Small intestine (tissue), 7 donors: ENCODE results near the gene FRS2. TPM values are rescaled to one million over a fixed set of nuclear protein-coding genes. Genes with fewer than 3 reads are reported as not detected.
"Not testable (repeated sequence)": the region's sequence is repeated elsewhere in the genome, so short reads cannot be mapped to it uniquely, and the experiment has no call there.

Experiments used
- DNase-seq, 2 donors: peaks; one replicate each; pipeline versions ENCODE4 v3.0.0 to v3.0.0-alpha.2; 2013
- FAIRE-seq: peaks from 2 replicates; lab custom pipeline; 2012; peaks lifted over from hg19 to GRCh38; lab: Jason Lieb, UNC
- H3K27ac ChIP-seq, 3 donors: one replicate each; pipeline ENCODE4 v1.5.1; 2013; ENCODE audit warnings: low read length in 2 of 3, mild to moderate bottlenecking in 2 of 3, control low read depth in 1 of 3, inconsistent platforms in 1 of 3, low read depth in 1 of 3, moderate library complexity in 1 of 3
- H3K27me3 ChIP-seq, 3 donors: one replicate each; pipeline ENCODE4 v1.6.1; 2013; ENCODE audit warnings: low read length in 3 of 3, inconsistent platforms in 1 of 3; ENCODE audit not compliant: control insufficient read depth in 3 of 3, insufficient read depth in 3 of 3
- H3K36me3 ChIP-seq, 3 donors: one replicate each; pipeline ENCODE4 v1.6.1; 2013; ENCODE audit warnings: low read length in 3 of 3, inconsistent platforms in 1 of 3, low read depth in 1 of 3, mild to moderate bottlenecking in 1 of 3, moderate library complexity in 1 of 3; ENCODE audit not compliant: control insufficient read depth in 3 of 3, insufficient read depth in 2 of 3
- H3K4me1 ChIP-seq, 3 donors: one replicate each; pipeline ENCODE4 v1.6.1; 2013; ENCODE audit warnings: low read length in 2 of 3, inconsistent platforms in 1 of 3, low read depth in 1 of 3, mild to moderate bottlenecking in 1 of 3, moderate library complexity in 1 of 3; ENCODE audit not compliant: control insufficient read depth in 3 of 3, insufficient read depth in 2 of 3
- H3K4me3 ChIP-seq, 3 donors: one replicate each; pipeline ENCODE4 v1.5.1; 2013; ENCODE audit warnings: low read length in 3 of 3, control low read depth in 1 of 3, inconsistent platforms in 1 of 3, low read depth in 1 of 3, mild to moderate bottlenecking in 1 of 3, moderate library complexity in 1 of 3
- H3K9me3 ChIP-seq, 2 donors: one replicate each; pipeline ENCODE4 v1.6.1; 2013; ENCODE audit warnings: low read depth in 1 of 2, low read length in 1 of 2; ENCODE audit not compliant: control insufficient read depth in 2 of 2, insufficient read depth in 1 of 2
- WGBS, 3 donors: extraction: QIAGEN DNeasy Blood & Tissue Kit; methylation state at CpG; one replicate each; pipeline ENCODE4 v1.1.7; 2013; 5-methylcytosine and 5-hydroxymethylcytosine counted together
- polyA plus RNA-seq, 4 donors: library from polyadenylated mRNA; stranded (reverse) in 3 of 4; unstranded in 1 of 4; fragments of 200-250 nt in 3 of 4; fragments of 120-200 nt in 1 of 4; gene quantifications; one replicate each; pipeline versions ENCODE4 v1.2.1 to v1.2.3, GENCODE V29; 2013
- donor health status: healthy with polysubstance abuse.
- donor health status: control.
- donor health status: control.
- donor health status: Bipolar disorder and iron deficiency.
- donor health status: healthy.

The FRS2 gene
- polyA plus RNA-seq, 4 donors = 5.9 to 30.3 (median 9.3) TPM

- peaks cover 0 to 3% (median 0%) of the 10 kb centered on the region in 3 donors for H3K4me1 ChIP-seq
- no peak for FAIRE-seq
- peak; percentile 40 to 69 for DNase-seq
- H3K27me3 ChIP-seq = no peaks in the 10 kb centered on the region
- no peaks in the 10 kb centered on the region for H3K9me3 ChIP-seq
- no peaks in the 10 kb centered on the region for H3K36me3 ChIP-seq
- WGBS, 3 donors = 46 to 86% (median 69%) methylated on average over 1 of the region's 1 CpG
- H3K4me3 ChIP-seq = no peak overlapping the region
- H3K27ac ChIP-seq = no peak overlapping the region
Observed at GRCh38 chr12:69447892-69448291, 22.3 kb upstream of the FRS2 start.

GRCh38 chr12:69452598-69453132 is 17.5 kb upstream of the FRS2 start:
- H3K4me3 ChIP-seq, H3K9me3 ChIP-seq, H3K36me3 ChIP-seq, H3K4me1 ChIP-seq, DNase-seq, H3K27ac ChIP-seq, H3K27me3 ChIP-seq, FAIRE-seq: not testable (repeated sequence)
- WGBS, 3 donors = 87 to 90% (median 89%) methylated on average over 12 of the region's 12 CpGs

GRCh38 chr12:69456239-69456638 is 13.9 kb upstream of the FRS2 start:
- Histone ChIP-seq H3K4me1 (no peaks in the 10 kb centered on the region), H3K9me3 (no peaks in the 10 kb centered on the region), H3K36me3 (no peaks in the 10 kb centered on the region), H3K4me3 (no peak overlapping the region), H3K27me3 (no peaks in the 10 kb centered on the region), H3K27ac (no peak overlapping the region)
- DNase-seq (no peak), FAIRE-seq (no peak)

GRCh38 chr12:69457433-69457832 is 12.8 kb upstream of the FRS2 start:
- Histone ChIP-seq H3K4me3 (no peak overlapping the region), H3K9me3 (no peaks in the 10 kb centered on the region), H3K27me3 (no peaks in the 10 kb centered on the region), H3K27ac (no peak overlapping the region), H3K4me1 (no peaks in the 10 kb centered on the region), H3K36me3 (no peaks in the 10 kb centered on the region)
- DNase-seq (no peak), FAIRE-seq (no peak)
- 64 to 95% (median 65%) methylated on average over 3 of the region's 3 CpGs for WGBS, 3 donors

- 75 to 93% (median 86%) methylated on average over 3 of the region's 3 CpGs for WGBS, 3 donors
- H3K27ac ChIP-seq = no peak overlapping the region
- no peak overlapping the region for H3K4me3 ChIP-seq
Observed at GRCh38 chr12:69459477-69459876, 10.7 kb upstream of the FRS2 start.

GRCh38 chr12:69464428-69464827 is 5.8 kb upstream of the FRS2 start:
- Histone ChIP-seq H3K4me3 (no peak overlapping the region), H3K9me3 (no peaks in the 10 kb centered on the region), H3K36me3 (no peaks in the 10 kb centered on the region), H3K27me3 (no peaks in the 10 kb centered on the region), H3K4me1 (no peaks in the 10 kb centered on the region), H3K27ac (no peak overlapping the region)
- WGBS, 3 donors = 68 to 74% (median 68%) methylated on average over 1 of the region's 1 CpG
- FAIRE-seq (no peak), DNase-seq (no peak)

More at GRCh38 chr12:69459477-69459876, 10.7 kb upstream of the FRS2 start:
- Histone ChIP-seq H3K4me1 (no peaks in the 10 kb centered on the region), H3K27me3 (no peaks in the 10 kb centered on the region), H3K9me3 (no peaks in the 10 kb centered on the region), H3K36me3 (no peaks in the 10 kb centered on the region)
- DNase-seq (no peak), FAIRE-seq (no peak)

- DNase-seq (no peak), FAIRE-seq (no peak)
- no peaks in the 10 kb centered on the region for H3K9me3 ChIP-seq
- WGBS, 3 donors = 87 to 91% (median 87%) methylated on average over 1 of the region's 1 CpG
- no peaks in the 10 kb centered on the region for H3K36me3 ChIP-seq
- H3K27me3 ChIP-seq = no peaks in the 10 kb centered on the region
- no peak overlapping the region for H3K4me3 ChIP-seq
- H3K27ac ChIP-seq = no peak overlapping the region
- H3K4me1 ChIP-seq = peaks cover 0 to 8% (median 0%) of the 10 kb centered on the region in 3 donors
Observed at GRCh38 chr12:69466867-69467266, 3.3 kb upstream of the FRS2 start.

- no peaks in the 10 kb centered on the region for H3K27me3 ChIP-seq
- no peak for FAIRE-seq
- DNase-seq = no peak
- H3K36me3 ChIP-seq = no peaks in the 10 kb centered on the region
- 32 to 47% (median 45%) methylated on average over 4 of the region's 4 CpGs for WGBS, 3 donors
- no peak overlapping the region for H3K4me3 ChIP-seq
- no peak overlapping the region for H3K27ac ChIP-seq
- H3K9me3 ChIP-seq = no peaks in the 10 kb centered on the region
- peaks cover 0 to 10% (median 0%) of the 10 kb centered on the region in 3 donors for H3K4me1 ChIP-seq
Observed at GRCh38 chr12:69467366-69467765, 2.8 kb upstream of the FRS2 start.
